ENCODE results near the gene DLG2. TPM values are rescaled to one million over a fixed set of nuclear protein-coding genes. Genes with fewer than 3 reads are reported as not detected.

The DLG2 gene
- total and polyA plus RNA-seq, 2 of the 4 experiments (the other 2 are of a cell fraction), result 0.31 to 0.36 TPM

DNA sequence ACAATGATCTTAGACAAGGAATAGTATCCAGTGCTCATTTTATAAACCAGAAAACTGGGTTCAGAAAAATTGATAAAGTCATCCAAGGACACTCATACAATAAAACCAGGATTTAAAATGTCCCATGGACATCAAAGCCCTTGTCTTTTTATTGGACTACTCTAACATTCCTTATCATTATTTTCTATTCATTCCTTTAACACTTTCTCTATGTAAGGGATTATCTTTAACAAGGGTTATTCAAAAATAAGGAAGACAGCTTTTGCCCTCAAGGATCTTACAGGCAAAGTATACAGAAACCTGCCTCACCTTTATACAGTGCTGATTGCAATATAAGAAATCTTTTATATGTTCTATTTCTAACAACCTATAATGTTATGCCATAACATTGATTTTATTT, 790.8 kb downstream of the DLG2 start:
- ChIA-PET CTCF (no interaction called here), POLR2A (ENCODE audit: unreplicated experiment) (no interaction called here)
- H2BK20ac ChIP-seq (ENCODE audit: low read depth, low read length), result no peak overlapping the region
- DNase-seq (no peak), ATAC-seq (ENCODE audit: low read depth) (no peak)
- H3K79me1 ChIP-seq (ENCODE audit: low read depth in 1 of 2, low read length in 2 of 2), result no peaks in the 10 kb centered on the region
- no peak overlapping the region for H3K27ac ChIP-seq (ENCODE audit: insufficient read depth, low read length)
- no peaks in the 10 kb centered on the region for H3K9me3 ChIP-seq (ENCODE audit: control insufficient read depth, insufficient read depth, low read length)
- H3K4me1 ChIP-seq (ENCODE audit: control insufficient read depth, insufficient read depth, low read length), result no peaks in the 10 kb centered on the region
- no peak overlapping the region for H2AK5ac ChIP-seq (ENCODE audit: low read depth, low read length)
- no peak overlapping the region for H2BK15ac ChIP-seq (ENCODE audit: low read depth, low read length)
- H3K14ac ChIP-seq (replicated peaks; ENCODE audit: low read depth, low read length), result no peak overlapping the region
- no peak overlapping the region for H4K91ac ChIP-seq (ENCODE audit: insufficient read depth, low read depth, low read length)
- H4K20me1 ChIP-seq (ENCODE audit: insufficient read depth, low read length), result no peaks in the 10 kb centered on the region
- no peak overlapping the region for H3K4ac ChIP-seq (ENCODE audit: low read depth, low read length)
- no peak overlapping the region for H3K18ac ChIP-seq (ENCODE audit: low read depth, low read length)
- no peak overlapping the region for H2BK5ac ChIP-seq (ENCODE audit: low read depth, low read length, poor library complexity, severe bottlenecking)
- no peak overlapping the region for H4K5ac ChIP-seq (ENCODE audit: low read depth, low read length)
- no peak overlapping the region for H3K9ac ChIP-seq (ENCODE audit: low read depth, low read length)
- H3K56ac ChIP-seq (ENCODE audit: extremely low read depth, insufficient read depth, low read length), result no peak overlapping the region
- no peak overlapping the region for H3K4me2 ChIP-seq (ENCODE audit: low read depth, low read length)
- BruUV-seq (replicated peaks), result no TSS peak
- H3K4me3 ChIP-seq (ENCODE audit: insufficient read depth, low read depth, low read length), result no peak overlapping the region
- H4K8ac ChIP-seq (ENCODE audit: low read depth in 2 of 2, low read length in 2 of 2), result no peak overlapping the region
- no peaks in the 10 kb centered on the region for H3K27me3 ChIP-seq (ENCODE audit: control insufficient read depth, insufficient read depth, low read length)
- no peak overlapping the region for H2AFZ ChIP-seq (replicated peaks; ENCODE audit: low read length, poor library complexity)
- no peak overlapping the region for H3K23ac ChIP-seq (ENCODE audit: low read depth, low read length)
- no peaks in the 10 kb centered on the region for H3K36me3 ChIP-seq (ENCODE audit: control insufficient read depth, insufficient read depth, low read length)
- TF ChIP-seq CHD1 (IDR thresholded peaks at IDR 0.05; ENCODE audit: low read depth, low read length) (no peak), POLR2A (IDR thresholded peaks at IDR 0.05; ENCODE audit: low read depth, low read length) (no peak)
- dilution Hi-C loops (cut with HindIII; ENCODE audit: low sequenced_read_pairs, unreplicated experiment) (no loop called here), intact Hi-C loops (cut with micrococcal nuclease) (no loop called here), in situ Hi-C loops (cut with MboI; ENCODE audit: low sequenced_read_pairs) (no loop called here)
- no peak overlapping the region for H2BK120ac ChIP-seq (ENCODE audit: low read depth, low read length)
- H2AK9ac ChIP-seq (replicated peaks; ENCODE audit: low read depth, low read length, poor library complexity), result no peak overlapping the region
- H3K9me1 ChIP-seq (ENCODE audit: insufficient read depth, low read length), result no peaks in the 10 kb centered on the region

All from IMR-90 (cell line).